ENCODE results near the gene SLC4A2. TPM values are rescaled to one million over a fixed set of nuclear protein-coding genes. Genes with fewer than 3 reads are reported as not detected.

The SLC4A2 gene
- total RNA-seq, 1 donor from 2014 or later: 49.7 TPM

- intact Hi-C loops (cut with DNase I): no loop called here
Observed at GRCh38 chr7:151073990-151074389, 14.6 kb downstream of the SLC4A2 start.

DNA sequence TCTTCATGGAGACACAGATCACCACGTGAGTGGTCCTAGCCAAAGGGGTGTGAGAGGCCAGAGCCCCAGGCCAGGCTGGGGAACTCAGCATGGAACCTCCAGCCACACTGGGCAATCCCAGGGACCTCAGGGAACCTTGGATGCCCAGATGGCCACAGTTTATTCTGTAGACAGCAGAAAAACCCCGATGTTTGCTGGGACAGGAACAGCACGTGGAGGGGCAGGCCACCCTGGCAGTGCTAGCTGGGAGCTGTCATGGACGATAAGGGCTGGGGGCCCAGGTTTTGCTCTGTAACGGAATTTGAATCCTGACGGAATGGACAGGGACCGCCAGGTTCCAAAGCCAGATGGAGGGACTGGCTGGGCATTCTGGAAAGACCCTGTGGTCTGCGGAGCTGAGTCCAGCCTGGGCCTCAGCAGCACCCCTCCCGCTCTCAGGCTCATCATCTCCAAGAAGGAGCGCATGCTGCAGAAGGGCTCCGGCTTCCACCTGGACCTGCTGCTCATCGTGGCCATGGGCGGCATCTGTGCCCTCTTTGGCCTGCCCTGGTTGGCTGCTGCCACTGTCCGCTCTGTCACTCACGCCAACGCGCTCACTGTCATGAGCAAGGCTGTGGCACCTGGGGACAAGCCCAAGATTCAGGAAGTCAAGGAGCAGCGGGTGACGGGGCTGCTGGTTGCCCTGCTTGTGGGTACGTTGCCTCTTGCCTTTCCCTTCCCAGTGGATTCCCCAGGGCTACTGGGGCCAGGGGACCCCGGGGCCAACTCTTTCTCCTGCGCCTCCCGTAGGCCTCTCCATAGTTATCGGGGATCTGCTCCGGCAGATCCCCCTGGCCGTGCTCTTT, 15.7 kb downstream of the SLC4A2 start:
- ATAC-seq (ENCODE audit: poor library complexity) (no peak), DNase-seq (no peak)

More at GRCh38 chr7:151073990-151074389, 14.6 kb downstream of the SLC4A2 start:
- ATAC-seq (ENCODE audit: poor library complexity) (no peak), DNase-seq (no peak)

GRCh38 chr7:151075662-151075971, 16.2 kb downstream of the SLC4A2 start:
- intact Hi-C loops (cut with DNase I): no loop called here
- DNase-seq (no peak), ATAC-seq (ENCODE audit: poor library complexity) (no peak)

More for the DNA sequence above, 15.7 kb downstream of the SLC4A2 start:
- intact Hi-C loops (cut with DNase I): no loop called here

GRCh38 chr7:151075978-151076426, 16.6 kb downstream of the SLC4A2 start:
- intact Hi-C loops (cut with DNase I): no loop called here
- DNase-seq (no peak), ATAC-seq (ENCODE audit: poor library complexity) (no peak)

DNA sequence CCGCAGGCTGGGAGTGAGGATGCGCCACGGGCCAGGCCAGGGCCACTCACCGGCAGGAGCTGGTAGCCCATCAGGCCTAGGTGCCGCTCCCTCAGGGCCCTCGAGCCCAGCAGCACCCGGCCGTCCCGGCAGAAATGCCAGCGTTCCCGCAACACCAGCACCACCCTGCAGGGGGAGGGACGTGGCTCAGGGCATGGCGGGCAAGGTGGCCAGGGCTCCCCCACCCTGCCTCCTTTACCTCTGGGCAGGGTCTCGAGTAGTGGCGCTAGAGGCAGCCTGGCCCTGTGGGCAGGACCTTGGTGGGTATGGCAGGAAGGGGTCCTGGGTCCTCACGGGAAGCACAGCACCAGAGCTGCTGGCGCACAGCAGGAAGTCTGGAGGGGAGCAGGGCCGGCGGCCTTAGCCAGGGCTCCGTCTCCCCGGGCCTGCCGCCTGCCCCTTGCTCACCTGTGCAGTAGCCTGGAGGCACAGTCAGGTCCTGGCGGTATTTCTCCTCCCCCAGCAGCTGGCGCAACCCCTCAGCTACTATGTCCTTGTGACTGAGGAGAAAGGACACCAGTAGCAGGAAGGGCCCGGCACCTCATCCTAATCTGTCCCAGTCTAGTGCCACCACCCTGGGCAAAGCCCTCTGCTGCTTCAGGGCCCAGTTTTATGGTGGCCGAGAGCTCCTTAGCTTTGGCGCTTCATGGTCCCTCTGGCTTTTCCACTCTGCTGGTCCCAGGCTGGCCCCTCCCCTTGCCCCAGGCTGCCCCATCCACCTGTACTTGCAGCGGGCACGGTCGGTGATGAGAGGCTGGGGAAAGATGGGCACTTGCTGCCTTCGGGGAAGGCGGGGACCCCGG, 17.7 kb downstream of the SLC4A2 start:
- intact Hi-C loops (cut with DNase I): no loop called here
- ATAC-seq (ENCODE audit: poor library complexity) (no peak), DNase-seq (no peak)

- peak; percentile 36 for DNase-seq
- intact Hi-C loops (cut with DNase I): no loop called here
- no peak for ATAC-seq (ENCODE audit: poor library complexity)
Observed at GRCh38 chr7:151077705-151078232, 18.4 kb downstream of the SLC4A2 start.

DNA sequence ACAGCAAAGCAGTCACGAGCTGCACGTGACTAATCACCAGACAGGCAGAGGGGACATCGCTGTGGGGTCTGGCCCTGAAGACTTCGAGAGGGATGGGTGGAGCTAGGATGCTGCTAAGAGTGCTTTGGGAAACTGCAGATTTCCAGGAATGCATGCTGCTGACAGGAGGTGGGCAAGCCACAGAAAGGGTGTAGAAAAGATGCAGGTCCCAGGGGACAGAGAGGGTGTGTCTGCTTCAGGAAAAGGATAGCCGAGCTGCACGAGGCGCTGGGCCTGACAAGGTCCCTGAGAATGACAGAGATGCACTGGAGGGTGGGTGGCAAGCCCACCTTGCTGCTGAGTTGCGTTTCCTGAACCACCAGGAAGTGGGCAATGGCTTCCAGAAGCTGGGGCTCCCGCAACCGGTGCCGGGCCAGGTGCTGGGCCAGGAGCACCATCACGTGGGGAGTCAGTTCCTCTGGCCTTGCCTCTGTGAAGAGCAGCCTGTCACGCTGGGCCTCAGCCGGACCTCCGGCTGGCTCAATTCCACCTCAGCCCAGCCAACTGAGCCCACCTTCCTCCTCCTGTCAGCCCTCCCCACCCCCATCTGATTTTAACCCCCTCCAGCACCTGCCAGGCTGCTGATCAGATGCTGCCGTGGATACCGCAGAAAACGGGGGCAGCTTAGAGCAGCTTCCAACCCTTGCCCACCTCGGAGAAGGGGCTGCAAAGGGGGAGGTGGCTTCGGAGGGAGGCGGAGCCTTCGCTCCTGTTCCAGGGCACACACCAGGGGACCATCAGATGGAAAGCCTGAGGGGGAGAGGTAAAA, 19.0 kb downstream of the SLC4A2 start:
- ATAC-seq (ENCODE audit: poor library complexity) (no peak), DNase-seq (peak; percentile 42)
- intact Hi-C loops (cut with DNase I): no loop called here

DNA sequence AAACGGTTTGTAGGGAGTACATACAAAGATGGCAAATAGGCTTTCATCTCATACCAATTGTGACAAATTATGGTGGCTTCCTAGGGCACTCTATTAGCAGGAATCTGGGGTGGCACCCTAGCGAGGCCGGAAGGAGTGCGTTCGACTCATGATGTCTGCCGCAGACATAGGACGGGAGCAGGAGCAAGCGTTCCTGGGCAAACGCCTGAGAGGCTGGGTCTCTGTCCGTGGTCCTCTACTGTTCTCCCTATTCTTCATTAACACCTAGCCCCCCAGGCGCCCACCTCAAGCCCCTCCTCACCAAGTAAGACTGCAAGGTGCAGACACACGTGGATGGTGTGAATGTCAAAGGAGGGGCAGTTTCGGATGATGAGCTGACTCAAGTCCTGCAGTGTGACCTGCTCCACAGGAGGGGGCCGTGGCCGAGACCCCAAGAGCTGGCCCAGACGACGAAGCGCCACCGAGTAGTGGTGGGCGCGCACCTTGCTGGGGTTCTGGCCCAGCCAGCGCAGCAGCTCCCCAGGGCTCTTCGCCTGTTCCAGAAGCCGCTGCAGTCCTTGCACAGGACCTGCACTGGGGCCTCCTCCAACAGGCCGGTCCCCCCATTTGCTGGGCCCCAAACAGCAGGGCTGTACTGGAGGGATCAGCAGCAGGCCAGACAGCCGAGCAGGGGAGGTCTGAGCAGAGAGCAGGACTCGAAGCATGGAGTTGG, 20.0 kb downstream of the SLC4A2 start:
- peak; percentile 37 for DNase-seq
- no peak for ATAC-seq (ENCODE audit: poor library complexity)
- intact Hi-C loops (cut with DNase I): no loop called here

DNA sequence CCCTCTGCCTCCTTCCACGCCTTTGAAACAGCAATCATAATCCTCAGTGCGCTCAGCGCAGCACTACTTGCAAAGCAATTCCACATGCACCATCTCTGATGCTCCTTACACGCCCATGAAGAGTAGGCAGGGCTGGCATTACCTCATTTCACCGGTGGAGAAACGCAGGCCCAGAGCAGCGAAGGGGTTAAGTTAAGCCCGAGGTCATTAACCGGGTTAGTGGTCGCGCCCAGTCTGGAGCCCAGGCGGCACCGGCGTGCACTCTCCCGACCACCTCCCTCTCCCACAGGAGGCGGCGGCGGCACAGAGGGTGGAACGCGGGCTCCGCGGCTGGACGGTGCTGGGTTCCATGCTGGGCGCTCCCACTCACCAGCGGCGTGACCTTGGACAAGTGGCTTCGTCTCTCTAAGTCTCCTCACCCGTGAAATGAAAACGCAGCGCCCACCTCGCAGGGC, 20.7 kb downstream of the SLC4A2 start:
- intact Hi-C loops (cut with DNase I): no loop called here
- ATAC-seq (ENCODE audit: poor library complexity) (peak; percentile 7), DNase-seq (peak; percentile 60)

- intact Hi-C loops (cut with DNase I): no loop called here
- ATAC-seq (ENCODE audit: poor library complexity): peak; percentile 88
- DNase-seq: peak; percentile 94
Observed at GRCh38 chr7:151080522-151081169, 21.3 kb downstream of the SLC4A2 start, which contains the start of gene FASTK. TSS of gene FASTK (minus strand) at chr7:151080809. CDS start at chr7:151080766, 43 bp downstream.

GRCh38 chr7:151081170-151082101, 22.0 kb downstream of the SLC4A2 start:
- ATAC-seq (ENCODE audit: poor library complexity) (peak; percentile 3), DNase-seq (peak; percentile 63)
- intact Hi-C loops (cut with DNase I): no loop called here

- ATAC-seq (ENCODE audit: poor library complexity) (no peak), DNase-seq (peak; percentile 44)
- intact Hi-C loops (cut with DNase I): no loop called here
Observed at GRCh38 chr7:151082141-151083070, 23.0 kb downstream of the SLC4A2 start.

- intact Hi-C loops (cut with DNase I): no loop called here
Observed at GRCh38 chr7:151083071-151083823, 23.9 kb downstream of the SLC4A2 start, which contains the start of gene TMUB1. TSS of gene TMUB1 (minus strand) at chr7:151083493. CDS start at chr7:151082563, 930 bp downstream.

DNA sequence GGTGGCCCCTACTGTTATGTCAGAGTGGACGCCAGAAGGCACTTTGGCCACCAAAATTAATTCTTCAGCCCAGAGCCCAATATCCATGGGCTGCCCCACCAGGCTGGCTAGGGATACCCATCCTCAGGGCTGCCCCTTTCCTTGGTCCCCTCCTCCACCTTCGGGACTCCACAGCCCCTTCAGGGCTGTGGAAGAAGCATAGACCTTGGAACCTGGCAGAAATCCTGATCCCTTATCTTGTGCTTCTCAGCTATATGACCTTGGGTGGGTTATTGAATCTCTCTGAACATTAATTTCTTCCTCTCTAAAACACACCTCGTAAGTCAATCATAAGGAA, 24.4 kb downstream of the SLC4A2 start:
- DNase-seq (no peak), ATAC-seq (ENCODE audit: poor library complexity) (no peak)
- intact Hi-C loops (cut with DNase I): no loop called here

More at GRCh38 chr7:151083071-151083823, 23.9 kb downstream of the SLC4A2 start, which contains the start of gene TMUB1:
- ATAC-seq (ENCODE audit: poor library complexity): peak; percentile 47
- peak; percentile 92 for DNase-seq

GRCh38 chr7:151085329-151085690, 25.9 kb downstream of the SLC4A2 start:
- ATAC-seq (ENCODE audit: poor library complexity) (no peak), DNase-seq (no peak)
- intact Hi-C loops (cut with DNase I): no loop called here

Data from Right ventricle myocardium superior (tissue), 1 donor.